SK-N-SH (cell line): Measurements from ENCODE around the gene ETV6.

Experiments used
- CTCF ChIP-seq: fragments of 200-600 bp; sonication (generic); IDR thresholded peaks from 2 replicates; pipeline ENCODE4 v1.6.1; 2017; ENCODE audit warnings: antibody characterized with exemption, mild to moderate bottlenecking, moderate library complexity
- EP300 ChIP-seq, 2 experiments: IDR thresholded peaks; 2 replicates each; pipeline versions ENCODE4 v1.4.0 to v1.6.1; 2012; ENCODE audit warnings: borderline replicate concordance in 1 of 2, low read depth in 1 of 2, low read length in 1 of 2
- EZH2phosphoT487 ChIP-seq: fragments of 200-600 bp; sonication (generic); IDR thresholded peaks from 2 replicates; pipeline ENCODE4 v1.6.1; 2017; ENCODE audit warnings: low read depth, mixed run types, mild to moderate bottlenecking, antibody characterized with exemption, moderate library complexity, borderline replicate concordance
- FOSL2 ChIP-seq: IDR thresholded peaks from 2 replicates; pipeline ENCODE4 v1.4.0; 2012; ENCODE audit warnings: low read depth, mild to moderate bottlenecking, moderate library complexity, borderline replicate concordance
- MXI1 ChIP-seq: IDR thresholded peaks from 2 replicates; pipeline ENCODE4 v1.6.1; 2012; ENCODE audit warnings: mild to moderate bottlenecking, low read depth, low read length, improper control_type of control experiment
- POLR2AphosphoS5 ChIP-seq: IDR thresholded peaks from 2 replicates; pipeline ENCODE4 v1.6.1; 2012; ENCODE audit warnings: low read depth, low read length
- RFX5 ChIP-seq: IDR thresholded peaks from 2 replicates; pipeline ENCODE4 v1.6.1; 2012; ENCODE audit warnings: mild to moderate bottlenecking, improper control_type of control experiment, low read length
- TCF12 ChIP-seq: IDR thresholded peaks from 2 replicates; pipeline ENCODE4 v1.4.0; 2012
- YY1 ChIP-seq: IDR thresholded peaks from 2 replicates; pipeline ENCODE4 v1.4.0; 2012; ENCODE audit warnings: low read depth, mild to moderate bottlenecking
- TF ChIP-seq, protein P1 (sequence below): IDR thresholded peaks from 2 replicates; pipeline ENCODE4 v1.6.1; 2012; ENCODE audit warnings: mild to moderate bottlenecking, low read depth, low read length, moderate library complexity
- TF ChIP-seq, protein P2 (sequence below): IDR thresholded peaks from 2 replicates; pipeline ENCODE4 v1.4.0; 2012; ENCODE audit warnings: low read depth
- TF ChIP-seq, protein P3 (sequence below): fragments of 150-350 bp; IDR thresholded peaks from 2 replicates; pipeline ENCODE4 v1.6.1; 2017; ENCODE audit warnings: antibody characterized with exemption, low read length, low read depth, borderline replicate concordance

- TF ChIP-seq CTCF, result no peak
- no peak for TF ChIP-seq POLR2AphosphoS5
- TF ChIP-seq, protein P1, sequence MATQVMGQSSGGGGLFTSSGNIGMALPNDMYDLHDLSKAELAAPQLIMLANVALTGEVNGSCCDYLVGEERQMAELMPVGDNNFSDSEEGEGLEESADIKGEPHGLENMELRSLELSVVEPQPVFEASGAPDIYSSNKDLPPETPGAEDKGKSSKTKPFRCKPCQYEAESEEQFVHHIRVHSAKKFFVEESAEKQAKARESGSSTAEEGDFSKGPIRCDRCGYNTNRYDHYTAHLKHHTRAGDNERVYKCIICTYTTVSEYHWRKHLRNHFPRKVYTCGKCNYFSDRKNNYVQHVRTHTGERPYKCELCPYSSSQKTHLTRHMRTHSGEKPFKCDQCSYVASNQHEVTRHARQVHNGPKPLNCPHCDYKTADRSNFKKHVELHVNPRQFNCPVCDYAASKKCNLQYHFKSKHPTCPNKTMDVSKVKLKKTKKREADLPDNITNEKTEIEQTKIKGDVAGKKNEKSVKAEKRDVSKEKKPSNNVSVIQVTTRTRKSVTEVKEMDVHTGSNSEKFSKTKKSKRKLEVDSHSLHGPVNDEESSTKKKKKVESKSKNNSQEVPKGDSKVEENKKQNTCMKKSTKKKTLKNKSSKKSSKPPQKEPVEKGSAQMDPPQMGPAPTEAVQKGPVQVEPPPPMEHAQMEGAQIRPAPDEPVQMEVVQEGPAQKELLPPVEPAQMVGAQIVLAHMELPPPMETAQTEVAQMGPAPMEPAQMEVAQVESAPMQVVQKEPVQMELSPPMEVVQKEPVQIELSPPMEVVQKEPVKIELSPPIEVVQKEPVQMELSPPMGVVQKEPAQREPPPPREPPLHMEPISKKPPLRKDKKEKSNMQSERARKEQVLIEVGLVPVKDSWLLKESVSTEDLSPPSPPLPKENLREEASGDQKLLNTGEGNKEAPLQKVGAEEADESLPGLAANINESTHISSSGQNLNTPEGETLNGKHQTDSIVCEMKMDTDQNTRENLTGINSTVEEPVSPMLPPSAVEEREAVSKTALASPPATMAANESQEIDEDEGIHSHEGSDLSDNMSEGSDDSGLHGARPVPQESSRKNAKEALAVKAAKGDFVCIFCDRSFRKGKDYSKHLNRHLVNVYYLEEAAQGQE, result no peak
- TF ChIP-seq, protein P2, sequence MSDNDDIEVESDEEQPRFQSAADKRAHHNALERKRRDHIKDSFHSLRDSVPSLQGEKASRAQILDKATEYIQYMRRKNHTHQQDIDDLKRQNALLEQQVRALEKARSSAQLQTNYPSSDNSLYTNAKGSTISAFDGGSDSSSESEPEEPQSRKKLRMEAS, result no peak
- TF ChIP-seq YY1, result no peak
- TF ChIP-seq EP300 (IDR thresholded peaks at IDR 0.05; ENCODE audit: borderline replicate concordance in 1 of 2, low read depth in 1 of 2, low read length in 1 of 2), result no peak
- no peak for TF ChIP-seq EZH2phosphoT487
- TF ChIP-seq RFX5, result no peak
- TF ChIP-seq, protein P3, sequence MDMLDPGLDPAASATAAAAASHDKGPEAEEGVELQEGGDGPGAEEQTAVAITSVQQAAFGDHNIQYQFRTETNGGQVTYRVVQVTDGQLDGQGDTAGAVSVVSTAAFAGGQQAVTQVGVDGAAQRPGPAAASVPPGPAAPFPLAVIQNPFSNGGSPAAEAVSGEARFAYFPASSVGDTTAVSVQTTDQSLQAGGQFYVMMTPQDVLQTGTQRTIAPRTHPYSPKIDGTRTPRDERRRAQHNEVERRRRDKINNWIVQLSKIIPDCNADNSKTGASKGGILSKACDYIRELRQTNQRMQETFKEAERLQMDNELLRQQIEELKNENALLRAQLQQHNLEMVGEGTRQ, result no peak
- TF ChIP-seq FOSL2, result no peak
- TF ChIP-seq MXI1, result no peak
- TF ChIP-seq TCF12, result no peak
Measured at GRCh38 chr12:11732023-11732422, 82.5 kb downstream of the ETV6 start.
